HG03196 (cell line): Measurements from ENCODE around the gene LAMA5.

Experiments used
- ATAC-seq: cut with Tn5 transposase; IDR thresholded peaks from one replicate; pipeline ENCODE4 v1.9.1; 2021; ENCODE audit not compliant: unreplicated experiment

Gene LAMA5

GRCh38 chr20:62372042-62372993 lies 5.2 kb upstream of the LAMA5 start:
- ATAC-seq, result no peak

GRCh38 chr20:62371588-62372041 lies 4.5 kb upstream of the LAMA5 start:
- ATAC-seq, result no peak

- no peak for ATAC-seq
Measured at GRCh38 chr20:62370807-62371587, 3.9 kb upstream of the LAMA5 start.

- no peak for ATAC-seq
Measured at GRCh38 chr20:62370115-62370806, 3.1 kb upstream of the LAMA5 start.

- no peak for ATAC-seq
Measured at GRCh38 chr20:62369815-62370114, 2.7 kb upstream of the LAMA5 start.

GRCh38 chr20:62368976-62369814 lies 2.1 kb upstream of the LAMA5 start:
- ATAC-seq, result no peak

GRCh38 chr20:62368392-62368975 lies 1.4 kb upstream of the LAMA5 start:
- no peak for ATAC-seq

GRCh38 chr20:62367633-62368391 lies 700 bp upstream of the LAMA5 start:
- no peak for ATAC-seq

GRCh38 chr20:62366370-62367135 lies 559 bp downstream of the LAMA5 start:
- no peak for ATAC-seq

GRCh38 chr20:62365814-62366369 lies 1.2 kb downstream of the LAMA5 start:
- no peak for ATAC-seq

GRCh38 chr20:62364911-62365736 lies 2.0 kb downstream of the LAMA5 start:
- no peak for ATAC-seq

GRCh38 chr20:62363920-62364851 lies 2.9 kb downstream of the LAMA5 start:
- ATAC-seq, result no peak

- ATAC-seq, result no peak
Measured at GRCh38 chr20:62362991-62363919, 3.9 kb downstream of the LAMA5 start.

GRCh38 chr20:62362590-62362940 lies 4.5 kb downstream of the LAMA5 start:
- no peak for ATAC-seq

GRCh38 chr20:62361799-62362589 lies 5.1 kb downstream of the LAMA5 start:
- ATAC-seq, result no peak
